Trophoblast cell (in vitro differentiated cells and primary cell): ENCODE results near the gene ZNF229.
"Not testable (repeated sequence)": the region's sequence is repeated elsewhere in the genome, so short reads cannot be mapped to it uniquely, and the experiment has no call there.

ENCODE experiments used
- DNase-seq, 2 donors: peaks; one replicate each; pipeline ENCODE4 v3.0.0-alpha.2; 2016
- H2AFZ ChIP-seq: 2 replicates; pipeline ENCODE4 v1.6.1; 2013; ENCODE audit warnings: low read length, moderate library complexity, mild to moderate bottlenecking; ENCODE audit not compliant: insufficient read depth, poor library complexity
- H2AK5ac ChIP-seq: 2 replicates; pipeline ENCODE4 v1.6.1; 2013; ENCODE audit warnings: mild to moderate bottlenecking, low read length
- H2BK120ac ChIP-seq: 2 replicates; pipeline ENCODE4 v1.6.1; 2013; ENCODE audit warnings: low read length, mild to moderate bottlenecking, moderate library complexity; ENCODE audit not compliant: insufficient read depth, poor library complexity
- H2BK12ac ChIP-seq: 2 replicates; pipeline ENCODE4 v1.6.1; 2013; ENCODE audit warnings: mild to moderate bottlenecking, low read length, moderate library complexity
- H2BK5ac ChIP-seq: 2 replicates; pipeline ENCODE4 v1.6.1; 2013; ENCODE audit warnings: low read length, low read depth, moderate library complexity, mild to moderate bottlenecking; ENCODE audit not compliant: poor library complexity
- H3K14ac ChIP-seq: 2 replicates; pipeline ENCODE4 v1.6.1; 2013; ENCODE audit warnings: mild to moderate bottlenecking, low read length
- H3K18ac ChIP-seq: 2 replicates; pipeline ENCODE4 v1.6.1; 2013; ENCODE audit warnings: mild to moderate bottlenecking, low read length
- H3K23ac ChIP-seq: 2 replicates; pipeline ENCODE4 v1.6.1; 2013; ENCODE audit warnings: low read length
- H3K27ac ChIP-seq: 2 replicates; pipeline ENCODE4 v1.5.1; 2013; ENCODE audit warnings: low read depth, mild to moderate bottlenecking, inconsistent platforms, low read length, moderate library complexity
- H3K27me3 ChIP-seq: 2 replicates; pipeline ENCODE4 v1.6.1; 2013; ENCODE audit warnings: inconsistent platforms, mild to moderate bottlenecking, low read length, moderate library complexity; ENCODE audit not compliant: insufficient read depth
- H3K36me3 ChIP-seq, 2 experiments: 1 replicate in 1 of 2; 2 replicates in 1 of 2; pipeline ENCODE4 v1.6.1; 2013; ENCODE audit warnings: low read length in 2 of 2, mild to moderate bottlenecking in 2 of 2, moderate library complexity in 1 of 2; ENCODE audit not compliant: insufficient read depth in 2 of 2, control insufficient read depth in 1 of 2
- H3K4ac ChIP-seq: 2 replicates; pipeline ENCODE4 v1.6.1; 2013; ENCODE audit warnings: low read depth, mild to moderate bottlenecking, low read length, moderate library complexity
- H3K4me1 ChIP-seq, 2 experiments: 1 replicate in 1 of 2; 2 replicates in 1 of 2; pipeline ENCODE4 v1.6.1; 2013; ENCODE audit warnings: low read length in 2 of 2, mild to moderate bottlenecking in 2 of 2, moderate library complexity in 1 of 2; ENCODE audit not compliant: insufficient read depth in 2 of 2, control insufficient read depth in 1 of 2
- H3K4me2 ChIP-seq: 2 replicates; pipeline ENCODE4 v1.6.1; 2013; ENCODE audit warnings: inconsistent platforms, mild to moderate bottlenecking, low read length, moderate library complexity
- H3K4me3 ChIP-seq: 2 replicates; pipeline ENCODE4 v1.5.1; 2013; ENCODE audit warnings: mild to moderate bottlenecking, low read depth, low read length, inconsistent platforms
- H3K79me1 ChIP-seq: one replicate; pipeline ENCODE4 v1.6.1; 2013; ENCODE audit warnings: low read length
- H3K79me2 ChIP-seq: 2 replicates; pipeline ENCODE4 v1.6.1; 2013; ENCODE audit warnings: low read length, mild to moderate bottlenecking; ENCODE audit not compliant: control insufficient read depth, insufficient read depth, poor library complexity
- H3K9ac ChIP-seq: 2 replicates; pipeline ENCODE4 v1.6.1; 2013; ENCODE audit warnings: mild to moderate bottlenecking, low read length
- H3K9me3 ChIP-seq: 2 replicates; pipeline ENCODE4 v1.6.1; 2013; ENCODE audit warnings: low read depth, mild to moderate bottlenecking, control low read depth, inconsistent platforms, low read length; ENCODE audit not compliant: insufficient read depth
- H4K12ac ChIP-seq: 2 replicates; pipeline ENCODE4 v1.6.1; 2013; ENCODE audit warnings: low read depth, mild to moderate bottlenecking, low read length, moderate library complexity
- H4K8ac ChIP-seq: 2 replicates; pipeline ENCODE4 v1.6.1; 2013; ENCODE audit warnings: low read depth, mild to moderate bottlenecking, low read length, moderate library complexity
- H4K91ac ChIP-seq: one replicate; pipeline ENCODE4 v1.6.1; 2013; ENCODE audit warnings: low read depth, mild to moderate bottlenecking, low read length, moderate library complexity
- WGBS: extraction: QIAGEN DNeasy Blood & Tissue Kit; methylation state at CpG from one replicate; pipeline ENCODE4 v1.1.7; 2013; ENCODE audit warnings: missing lambda C conversion rate; ENCODE audit not compliant: insufficient read length, insufficient coverage; ENCODE audit errors: extremely low coverage; 5-methylcytosine and 5-hydroxymethylcytosine counted together

The ZNF229 gene

GRCh38 chr19:44462600-44463286 lies 14.5 kb upstream of the ZNF229 start:
- WGBS: no CpG with 5 or more reads among the region's 3 CpGs
- H4K8ac ChIP-seq, H3K27ac ChIP-seq: not testable (repeated sequence)

GRCh38 chr19:44456016-44456415 lies 7.7 kb upstream of the ZNF229 start:
- WGBS: no CpG with 5 or more reads among the region's 13 CpGs
- H2BK5ac ChIP-seq, H3K18ac ChIP-seq, H3K79me2 ChIP-seq, DNase-seq, H3K4ac ChIP-seq, H4K8ac ChIP-seq, H3K4me1 ChIP-seq, H3K79me1 ChIP-seq, H3K9ac ChIP-seq, H3K4me3 ChIP-seq, H3K36me3 ChIP-seq, H2AK5ac ChIP-seq, H2BK120ac ChIP-seq, H2BK12ac ChIP-seq, H4K91ac ChIP-seq, H3K23ac ChIP-seq, H3K14ac ChIP-seq, H3K4me2 ChIP-seq, H3K27ac ChIP-seq, H3K27me3 ChIP-seq, H2AFZ ChIP-seq: not testable (repeated sequence)
- H3K9me3 ChIP-seq: peaks cover 30% of the 10 kb centered on the region
- H4K12ac ChIP-seq: peak overlapping the region; percentile 59

More at GRCh38 chr19:44462600-44463286, 14.5 kb upstream of the ZNF229 start:
- not testable (repeated sequence) for H2BK12ac ChIP-seq, H3K4me3 ChIP-seq, H3K9me3 ChIP-seq, DNase-seq, H3K79me2 ChIP-seq, H3K23ac ChIP-seq, H3K27me3 ChIP-seq, H2AK5ac ChIP-seq, H3K4me2 ChIP-seq, H2BK120ac ChIP-seq, H4K12ac ChIP-seq, H2BK5ac ChIP-seq, H4K91ac ChIP-seq, H3K9ac ChIP-seq, H3K4me1 ChIP-seq, H3K4ac ChIP-seq, H3K18ac ChIP-seq, H3K79me1 ChIP-seq, H2AFZ ChIP-seq, H3K36me3 ChIP-seq, H3K14ac ChIP-seq

GRCh38 chr19:44455100-44455499 lies 6.8 kb upstream of the ZNF229 start:
- no peaks in the 10 kb centered on the region for H3K27me3 ChIP-seq
- WGBS: no CpG with 5 or more reads among the region's 4 CpGs
- H4K8ac ChIP-seq: no peak overlapping the region
- H2AFZ ChIP-seq: no peak overlapping the region
- no peak overlapping the region for H3K23ac ChIP-seq
- no peak overlapping the region for H4K12ac ChIP-seq
- no peak overlapping the region for H3K27ac ChIP-seq
- H3K36me3 ChIP-seq: no peaks in the 10 kb centered on the region
- no peaks in the 10 kb centered on the region for H3K4me1 ChIP-seq
- peaks cover 30% of the 10 kb centered on the region for H3K9me3 ChIP-seq
- no peak overlapping the region for H3K4me2 ChIP-seq
- H3K4ac ChIP-seq: no peak overlapping the region
- no peak overlapping the region for H2BK120ac ChIP-seq
- no peak overlapping the region for H3K18ac ChIP-seq
- no peak overlapping the region for H4K91ac ChIP-seq
- no peak overlapping the region for H2BK5ac ChIP-seq
- H2AK5ac ChIP-seq: no peak overlapping the region
- H3K79me1 ChIP-seq: no peaks in the 10 kb centered on the region
- no peak overlapping the region for H3K9ac ChIP-seq
- H2BK12ac ChIP-seq: no peak overlapping the region
- no peak overlapping the region for H3K4me3 ChIP-seq
- no peaks in the 10 kb centered on the region for H3K79me2 ChIP-seq
- H3K14ac ChIP-seq: no peak overlapping the region
- DNase-seq: no peak

- WGBS: no CpG with 5 or more reads among the region's 4 CpGs
- H3K4me1 ChIP-seq: peaks cover 3 to 4% of the 10 kb centered on the region in 2 experiments
Observed at GRCh38 chr19:44452367-44452766, 4.1 kb upstream of the ZNF229 start.

More at GRCh38 chr19:44452367-44452766, 4.1 kb upstream of the ZNF229 start:
- Histone ChIP-seq H3K36me3 (no peaks in the 10 kb centered on the region), H2BK120ac (no peak overlapping the region), H4K8ac (no peak overlapping the region), H4K12ac (no peak overlapping the region), H3K14ac (no peak overlapping the region), H3K79me1 (peaks cover 2% of the 10 kb centered on the region), H3K9ac (no peak overlapping the region), H3K18ac (no peak overlapping the region), H2AFZ (no peak overlapping the region), H3K4me2 (no peak overlapping the region), H3K23ac (no peak overlapping the region), H3K79me2 (no peaks in the 10 kb centered on the region), H3K9me3 (peaks cover 28% of the 10 kb centered on the region), H4K91ac (no peak overlapping the region), H2BK5ac (no peak overlapping the region), H3K4me3 (no peak overlapping the region), H3K4ac (no peak overlapping the region), H2AK5ac (no peak overlapping the region), H3K27me3 (no peaks in the 10 kb centered on the region), H2BK12ac (no peak overlapping the region), H3K27ac (no peak overlapping the region)
- no peak for DNase-seq
